GM18868 (cell line): ENCODE data around the gene PANX1.

Experiments
- ATAC-seq: cut with Tn5 transposase; IDR thresholded peaks from one replicate; pipeline ENCODE4 v1.9.1; 2021; ENCODE audit warnings: mild to moderate bottlenecking, moderate library complexity; ENCODE audit not compliant: unreplicated experiment

The PANX1 gene

DNA sequence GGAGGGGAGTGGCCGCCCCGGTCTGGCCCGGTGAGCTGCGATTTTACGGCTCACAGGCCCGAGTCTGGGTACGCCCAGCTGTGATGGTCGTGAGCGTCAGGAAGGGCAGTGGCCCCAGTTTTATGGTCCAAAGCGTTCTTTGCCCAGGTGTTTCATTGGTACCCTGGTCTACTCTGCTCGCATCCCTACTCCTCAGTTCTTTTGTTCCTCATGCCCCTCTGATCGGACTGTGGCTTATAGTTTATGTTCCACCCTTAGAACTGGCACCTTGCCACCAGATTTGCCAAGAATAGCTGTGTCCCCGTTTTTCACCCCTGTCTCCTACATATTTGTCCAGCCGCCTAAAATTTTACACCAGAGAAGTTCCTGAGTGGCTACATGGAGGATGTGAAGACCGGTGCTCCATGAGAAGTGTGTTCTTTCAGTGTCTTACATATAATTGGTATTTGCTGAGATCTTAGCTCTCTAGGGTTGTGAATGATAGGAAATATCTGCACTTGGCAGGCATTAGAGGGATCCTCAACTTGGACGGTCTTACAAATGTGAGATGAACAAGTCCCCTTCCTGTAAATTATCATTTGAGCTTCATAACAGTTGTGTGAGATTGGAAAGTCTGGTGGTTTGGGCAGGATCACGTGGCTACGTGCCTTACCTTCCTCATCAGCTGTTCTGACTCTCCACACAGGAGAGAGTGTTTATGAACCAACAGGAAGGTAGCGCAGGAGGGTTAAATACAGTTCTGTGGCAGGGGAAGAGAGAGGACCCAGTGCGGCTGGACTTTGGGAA is 1.1 kb downstream of the PANX1 start:
- ATAC-seq: no peak

DNA sequence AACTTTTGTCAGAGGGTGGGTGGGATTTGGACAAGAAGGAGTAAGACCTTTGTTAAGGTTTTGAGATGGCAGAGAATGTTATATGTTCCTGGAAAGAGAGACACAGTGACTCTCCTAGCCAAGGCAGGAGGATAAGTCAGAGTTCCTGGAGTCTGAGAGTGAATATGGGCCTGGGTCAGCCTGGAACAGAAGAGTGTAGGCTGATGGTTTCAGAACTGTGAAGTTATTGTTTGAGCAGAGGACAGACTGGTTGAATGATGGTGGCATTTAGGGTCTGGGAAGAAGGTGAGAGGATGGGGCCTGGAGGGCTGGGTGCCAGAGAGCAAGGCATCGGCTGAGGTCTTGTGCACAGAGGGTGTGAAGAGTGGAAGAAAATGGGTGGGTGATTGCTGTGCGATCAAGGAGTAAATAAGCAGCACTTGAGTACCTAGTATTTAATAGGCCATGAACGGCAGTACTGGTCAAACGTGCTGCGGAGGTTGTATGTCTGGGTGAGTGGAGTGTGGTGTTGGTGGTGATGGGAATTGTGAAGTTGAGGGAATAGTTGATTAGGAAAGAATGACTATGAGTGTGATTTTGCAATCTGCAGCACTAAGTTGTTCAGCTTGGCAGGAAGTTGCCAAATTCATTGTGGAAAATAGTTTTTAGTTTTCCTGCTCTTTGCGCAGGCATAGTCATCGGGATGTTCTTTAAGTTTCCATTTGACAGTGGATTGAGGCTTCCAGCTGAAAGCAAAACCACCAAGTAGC is 1.8 kb downstream of the PANX1 start:
- ATAC-seq: no peak

DNA sequence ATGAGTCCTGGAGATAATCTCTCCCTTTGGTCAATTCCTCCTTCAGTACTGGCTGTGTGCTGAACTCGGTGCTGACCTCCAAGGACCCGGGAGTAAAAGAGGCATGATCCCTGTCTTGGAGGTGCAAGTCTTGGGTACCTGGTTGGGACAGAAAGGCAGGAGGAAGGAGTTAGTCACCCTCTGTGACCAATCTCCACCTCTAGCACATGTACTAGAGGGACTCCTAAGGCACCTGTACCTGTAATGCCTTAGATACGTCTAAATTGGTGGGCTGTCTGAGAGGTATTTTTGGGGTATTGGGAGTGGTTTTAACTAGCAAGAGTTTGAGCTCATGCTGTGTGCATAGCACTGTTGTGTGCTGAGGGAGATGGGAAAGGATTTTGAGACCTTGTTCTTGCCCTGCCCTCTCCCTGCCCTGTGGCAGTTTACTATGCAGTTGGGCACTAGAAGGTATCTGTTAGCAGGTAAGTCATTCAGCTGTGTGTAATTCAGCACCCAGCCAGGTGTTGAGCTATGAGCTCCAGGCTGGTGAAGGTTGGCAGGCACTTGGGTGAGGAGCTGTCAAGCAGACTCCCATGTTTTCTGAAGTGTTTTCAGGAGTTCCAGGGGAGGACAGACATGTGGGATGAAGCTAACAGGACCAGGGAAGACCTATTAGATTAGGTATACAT is 2.5 kb downstream of the PANX1 start:
- ATAC-seq: no peak

DNA sequence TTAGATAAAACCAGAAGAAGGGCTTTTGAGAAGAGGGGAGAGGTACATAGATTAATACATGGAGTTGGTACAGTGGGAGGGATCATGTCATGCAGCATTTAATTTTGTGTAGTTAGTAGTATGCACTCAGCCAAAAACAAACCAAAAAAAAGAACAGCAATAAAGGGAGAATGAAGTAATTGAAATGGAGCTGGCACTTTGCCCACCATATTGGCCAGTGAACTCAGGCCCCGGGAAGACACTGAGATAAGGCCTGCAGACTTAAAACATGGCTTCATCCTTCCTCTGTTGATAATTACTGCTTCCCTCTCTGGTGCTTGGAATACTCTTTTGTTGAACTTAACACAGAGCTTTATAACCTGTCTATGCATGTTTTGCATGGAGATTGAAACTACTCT is 3.1 kb downstream of the PANX1 start:
- ATAC-seq: no peak

DNA sequence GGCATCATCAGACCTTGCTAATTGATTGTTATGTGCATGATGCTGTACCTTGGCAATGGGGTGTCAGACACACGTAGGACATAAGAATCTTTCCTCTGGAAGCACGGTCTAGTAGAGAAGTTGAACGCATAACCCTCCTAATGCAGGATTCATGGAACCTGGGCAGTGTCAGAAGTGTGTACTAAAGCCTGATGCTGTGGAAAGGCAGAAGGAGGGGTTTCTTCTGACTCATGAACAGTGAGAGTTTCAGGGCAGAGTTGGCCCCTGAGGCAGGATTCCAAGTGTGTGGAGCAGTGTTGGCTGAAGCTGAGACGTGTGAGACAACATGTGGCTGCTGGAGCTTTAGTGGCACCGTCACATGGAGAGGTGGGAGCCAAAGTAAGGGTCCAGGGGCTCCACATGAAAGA is 3.5 kb downstream of the PANX1 start:
- no peak for ATAC-seq

DNA sequence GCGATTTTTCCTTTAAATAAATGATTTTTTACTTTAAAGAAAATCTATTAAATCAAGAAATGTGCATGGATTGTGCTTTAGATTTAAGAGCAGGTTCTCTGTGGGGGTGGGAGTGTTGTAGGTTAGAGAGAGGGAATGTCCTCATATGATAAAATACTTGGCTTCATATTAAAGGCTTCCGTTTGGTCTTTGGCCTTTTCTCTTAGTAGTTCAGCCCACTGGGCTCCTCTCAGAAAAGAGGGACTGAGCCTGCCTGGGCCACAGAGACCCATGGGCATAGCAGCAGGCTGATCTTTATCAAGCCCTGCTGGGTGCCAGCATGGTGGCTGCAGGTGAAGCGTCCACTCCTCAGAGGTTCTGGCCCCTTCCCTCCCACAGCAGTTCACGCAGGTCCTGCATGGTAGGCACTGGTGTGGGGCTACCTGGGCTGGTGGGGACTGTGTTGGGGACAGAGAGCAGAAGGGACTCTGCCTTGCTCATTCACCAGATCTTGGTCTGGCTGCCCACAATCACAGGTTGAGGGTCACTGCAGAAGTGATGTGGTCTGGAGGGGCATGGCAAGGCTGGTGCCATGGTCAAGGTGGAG is 4.3 kb downstream of the PANX1 start:
- ATAC-seq: no peak

DNA sequence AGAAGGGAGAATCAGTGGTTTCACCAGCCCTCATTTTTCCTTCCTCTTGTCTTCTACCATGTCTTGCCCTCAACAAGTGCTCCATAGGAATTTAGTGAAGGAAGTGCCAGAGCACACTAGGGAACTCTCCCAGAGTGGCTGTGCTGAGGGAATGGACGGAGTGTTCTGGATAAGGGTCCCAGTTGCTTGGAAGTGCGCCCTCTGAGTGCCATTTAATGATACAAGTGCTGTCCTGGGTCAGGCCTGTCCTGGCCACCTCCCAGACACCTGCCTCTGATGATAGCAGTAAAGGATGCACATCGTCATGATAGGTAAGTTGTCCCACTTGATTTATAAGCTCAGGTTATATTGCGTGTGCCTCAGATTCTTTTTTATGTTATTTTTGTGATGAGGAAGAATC is 5.1 kb downstream of the PANX1 start:
- no peak for ATAC-seq

DNA sequence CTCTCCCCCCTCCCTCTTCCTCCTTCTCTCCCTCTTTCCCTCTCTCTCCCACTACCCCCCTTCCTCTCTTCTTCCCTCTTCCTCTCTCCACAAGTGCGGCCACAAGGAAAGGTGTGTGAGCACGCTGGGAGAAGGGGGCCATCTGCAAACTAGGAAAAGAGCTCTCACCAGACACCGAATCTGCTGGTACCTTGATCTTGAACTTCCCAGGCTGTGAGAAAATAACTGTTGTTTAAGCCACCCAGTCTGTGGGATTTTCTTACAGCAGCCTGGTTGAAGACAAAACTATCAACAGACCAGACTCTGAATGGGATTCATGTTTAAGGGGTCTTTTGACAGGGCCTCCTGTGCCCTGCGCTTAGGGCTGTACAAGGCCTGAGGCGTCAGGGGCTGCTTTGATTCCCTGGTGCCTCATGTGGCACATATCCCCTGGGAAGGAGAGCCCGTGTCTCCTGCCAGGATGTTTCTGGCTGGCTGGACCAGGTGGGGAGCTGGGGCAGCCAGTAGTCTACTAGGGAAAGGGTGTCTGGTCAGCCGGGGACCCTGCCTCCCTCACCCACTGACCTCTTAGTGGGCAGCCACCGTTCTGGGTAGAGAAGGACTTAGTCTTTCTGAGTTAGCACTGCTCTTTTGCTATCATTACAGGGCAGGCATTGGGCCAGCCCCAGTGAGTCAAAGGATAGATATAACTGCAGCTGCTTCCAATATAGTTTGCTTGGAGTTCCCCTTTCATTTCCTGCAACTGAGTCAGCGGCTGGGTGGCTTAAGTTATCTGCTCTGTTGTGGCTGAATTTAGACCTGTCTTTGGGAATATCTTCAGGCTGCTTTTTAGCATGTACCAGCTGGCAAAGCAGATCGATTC is 6.2 kb downstream of the PANX1 start:
- ATAC-seq: peak; percentile 80

DNA sequence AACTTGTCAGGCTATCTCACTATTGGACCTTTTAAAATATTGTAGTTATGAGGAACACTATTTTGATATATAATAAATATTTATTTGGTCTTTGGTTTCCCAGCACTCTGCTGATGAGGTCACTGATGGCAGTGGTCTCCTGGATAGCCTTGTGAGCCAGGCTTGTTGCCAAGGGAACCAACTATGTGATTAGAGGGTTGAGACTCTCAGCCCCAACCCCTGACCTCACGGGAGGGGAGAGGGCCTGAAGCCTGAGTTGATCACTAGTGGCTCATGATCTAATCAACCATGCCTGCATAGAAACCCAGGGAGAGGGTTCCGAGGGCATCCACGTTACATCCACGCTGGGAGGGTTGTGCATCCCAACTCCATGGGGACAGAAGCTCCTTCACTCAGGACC is 10.8 kb downstream of the PANX1 start:
- ATAC-seq: no peak

DNA sequence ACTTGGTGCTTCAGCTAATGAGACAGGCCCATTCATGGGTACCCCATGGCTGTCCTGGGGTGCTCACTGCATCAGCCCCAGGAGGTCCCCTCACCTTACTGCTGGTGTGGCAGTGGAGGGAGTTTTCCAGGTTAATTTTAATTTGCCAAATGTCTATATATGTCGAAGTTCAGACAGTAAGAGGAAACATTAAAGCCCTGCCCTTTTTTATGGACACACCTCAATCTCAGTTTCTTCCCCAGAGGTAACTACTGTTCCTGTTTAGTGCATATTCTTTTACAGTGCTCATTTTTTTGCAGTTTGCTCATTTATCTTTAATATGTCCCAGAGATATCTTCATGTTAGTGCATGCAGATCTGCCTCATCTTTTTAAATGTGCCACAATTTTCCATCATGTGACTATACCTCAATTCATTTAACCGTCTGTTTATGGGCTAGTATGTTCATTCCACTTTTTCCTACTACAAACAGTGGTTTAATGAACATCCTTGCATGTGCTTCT is 11.6 kb downstream of the PANX1 start:
- no peak for ATAC-seq

DNA sequence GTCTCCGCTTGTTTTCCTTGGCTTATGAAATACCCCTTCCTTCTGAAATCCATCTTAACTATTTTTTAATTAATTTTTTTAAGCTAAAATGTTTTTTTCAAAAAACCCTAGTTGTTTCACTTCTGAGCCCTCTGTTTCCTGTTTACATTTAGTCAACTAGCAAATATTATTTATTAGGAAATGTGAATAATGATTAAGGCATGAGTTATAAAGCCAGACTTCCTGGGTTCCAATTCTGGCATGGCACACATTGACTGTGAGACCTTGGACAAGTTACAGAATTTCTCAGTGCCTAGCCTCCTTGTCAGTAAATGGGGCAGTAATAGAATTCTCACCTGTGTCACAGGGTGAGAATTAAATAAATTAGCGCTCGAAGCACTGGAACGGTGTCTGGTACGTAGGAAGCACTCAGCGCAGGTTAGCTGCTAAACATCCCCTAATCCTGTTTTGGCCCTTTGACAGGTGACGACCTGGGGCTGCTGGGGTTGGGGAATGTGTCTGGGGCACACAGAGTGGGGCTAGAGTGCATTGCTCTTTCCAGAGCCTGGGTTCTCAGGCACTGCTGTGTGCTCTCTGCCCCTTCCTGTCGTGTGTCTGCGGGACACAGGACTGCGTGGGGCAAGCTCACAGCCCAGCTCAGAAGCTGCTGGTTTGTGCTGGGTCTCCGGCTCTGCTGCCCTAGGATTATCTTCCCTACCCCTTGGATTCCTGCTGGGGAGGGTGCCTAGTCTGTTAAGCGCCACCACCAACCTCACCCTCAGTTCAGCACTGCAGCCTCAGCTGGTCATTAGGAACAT is 13.1 kb downstream of the PANX1 start:
- no peak for ATAC-seq

DNA sequence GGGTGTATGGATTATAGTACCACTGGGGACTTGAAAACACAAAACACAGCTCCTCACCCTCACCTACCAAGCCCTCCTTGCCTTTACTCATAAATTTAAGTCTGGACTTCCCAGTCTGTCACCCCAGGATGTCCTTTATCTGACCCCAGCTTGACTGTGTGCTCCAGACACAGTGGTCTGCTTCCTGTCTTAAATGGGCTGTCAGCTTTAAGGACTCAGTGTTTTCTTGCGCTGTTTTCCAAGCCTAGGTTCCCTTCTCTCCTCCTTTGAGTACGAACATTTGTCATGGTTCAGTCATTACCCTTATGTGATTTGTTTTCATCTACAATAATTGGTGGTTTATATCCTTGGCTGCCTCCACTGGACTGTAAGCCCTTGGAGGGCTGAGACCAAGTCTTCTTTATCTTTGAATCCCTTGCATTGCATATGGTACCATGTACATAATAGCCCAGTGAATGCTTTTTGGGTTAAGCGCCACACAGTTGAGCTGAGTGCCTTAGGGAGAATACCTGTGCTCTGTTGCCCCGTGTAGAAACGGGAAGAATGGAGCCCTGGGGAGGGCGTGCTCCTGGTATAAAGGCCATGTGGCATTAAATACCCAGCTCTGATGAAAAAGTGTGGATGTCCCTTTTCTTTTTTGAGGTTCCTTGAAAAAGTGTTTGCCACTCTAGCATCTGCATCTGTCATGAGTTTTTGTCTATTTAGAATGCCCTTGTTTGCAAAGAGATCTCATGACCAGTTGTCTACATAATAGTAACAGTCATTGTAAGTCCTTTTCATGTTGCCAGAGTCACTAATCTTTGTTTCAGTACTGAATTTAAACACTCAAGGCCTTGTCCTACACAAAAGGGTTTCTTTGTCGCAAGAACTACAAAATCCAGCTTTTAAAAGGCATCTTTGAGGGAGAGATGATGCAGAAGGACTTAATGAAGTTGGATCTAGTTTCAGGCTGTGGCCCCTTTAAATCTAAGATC is 14.0 kb downstream of the PANX1 start:
- peak; percentile 55 for ATAC-seq

DNA sequence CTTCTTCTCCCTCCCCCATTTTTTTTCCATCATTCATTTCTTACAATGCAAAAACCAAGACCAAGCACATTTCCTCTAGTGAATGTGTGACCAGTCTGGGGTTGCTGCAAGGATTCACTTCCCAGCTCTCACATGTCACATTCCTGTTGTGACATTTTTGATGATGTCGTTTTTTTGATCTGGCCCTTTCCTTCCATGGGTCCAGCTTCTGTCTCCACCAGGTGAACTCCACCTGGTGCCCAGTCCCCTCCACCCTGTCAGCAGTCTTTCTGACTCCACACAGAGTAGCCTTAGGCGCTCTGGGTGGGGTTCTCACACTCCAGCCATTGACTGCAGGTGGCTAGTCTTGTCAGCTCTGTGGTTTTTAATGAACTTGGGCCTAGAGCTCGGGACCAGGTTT is 15.6 kb downstream of the PANX1 start:
- no peak for ATAC-seq

DNA sequence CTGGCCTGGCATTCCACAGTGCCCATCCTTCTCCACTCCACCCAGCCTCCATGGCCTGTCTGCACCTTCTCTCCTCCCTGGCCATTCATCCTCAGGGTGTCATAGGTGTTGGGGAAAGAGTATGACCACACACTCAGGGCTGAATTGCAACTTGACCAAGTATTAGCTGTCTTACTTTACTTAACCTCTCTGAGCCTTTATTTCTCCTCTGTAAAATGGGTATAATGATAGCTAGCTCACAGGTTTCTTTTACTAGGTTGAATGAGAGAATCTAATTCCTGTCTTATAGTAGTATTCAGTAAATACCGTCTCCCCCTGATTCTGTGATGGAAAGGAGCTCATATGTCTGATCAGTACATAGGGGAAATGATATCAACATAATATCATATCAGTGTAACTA is 16.0 kb downstream of the PANX1 start:
- ATAC-seq: no peak

DNA sequence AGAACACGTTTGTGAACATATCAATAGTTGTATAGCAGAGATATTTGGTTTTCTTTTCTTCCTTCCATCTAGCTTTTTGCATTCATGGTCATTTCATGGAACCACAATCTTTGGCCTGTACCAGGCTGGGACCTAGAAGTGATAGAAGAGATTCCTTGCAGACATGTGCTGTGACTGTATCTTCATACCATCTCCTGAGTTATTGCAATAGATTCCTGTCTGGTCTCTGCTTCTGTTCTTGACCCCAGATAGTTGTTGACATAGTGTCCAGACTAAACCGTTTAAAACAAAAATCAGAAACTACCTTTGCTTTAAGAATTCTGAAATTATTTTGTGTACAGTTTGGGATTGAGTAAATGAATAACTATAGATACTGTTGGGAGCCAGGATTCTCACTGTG is 16.8 kb downstream of the PANX1 start:
- ATAC-seq: no peak

DNA sequence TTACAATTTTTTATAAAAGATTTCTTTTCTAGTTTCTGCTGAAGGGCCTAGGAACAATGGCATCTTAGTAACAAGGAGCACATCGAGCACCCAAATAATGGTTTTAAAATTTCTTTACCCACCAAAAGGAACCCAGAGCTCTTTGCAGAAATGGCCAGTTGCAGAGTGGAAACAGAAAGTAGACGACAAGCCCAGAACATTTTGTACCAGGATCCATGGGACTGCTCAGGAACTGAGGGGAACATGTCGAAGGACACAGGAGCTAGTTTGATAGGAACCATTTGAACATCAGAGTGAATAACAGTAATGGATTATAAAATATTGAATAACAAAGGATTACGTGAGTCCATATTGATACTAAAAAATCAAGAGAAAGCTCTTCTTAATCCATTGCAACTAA is 17.3 kb downstream of the PANX1 start:
- ATAC-seq: no peak

DNA sequence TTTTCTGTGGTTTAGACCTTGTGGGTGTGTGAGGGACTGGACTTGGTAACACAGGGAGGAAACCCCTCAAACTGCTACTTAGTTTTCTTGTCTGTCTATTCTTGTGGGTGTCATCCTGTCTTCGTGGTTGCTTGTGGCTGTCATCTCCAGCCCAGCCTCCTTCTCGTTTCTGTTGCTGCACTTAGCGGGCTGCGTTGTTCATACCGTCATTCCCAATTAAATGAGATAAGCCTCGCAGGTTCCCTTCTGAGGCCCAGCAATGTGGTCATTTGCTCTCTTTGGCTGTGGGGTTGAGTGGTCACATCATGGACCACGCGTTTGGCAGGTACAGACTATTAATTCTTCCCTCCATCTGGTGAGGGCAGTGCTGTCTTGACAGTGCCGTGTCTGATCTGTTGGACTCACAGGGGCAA is 18.8 kb downstream of the PANX1 start:
- no peak for ATAC-seq

DNA sequence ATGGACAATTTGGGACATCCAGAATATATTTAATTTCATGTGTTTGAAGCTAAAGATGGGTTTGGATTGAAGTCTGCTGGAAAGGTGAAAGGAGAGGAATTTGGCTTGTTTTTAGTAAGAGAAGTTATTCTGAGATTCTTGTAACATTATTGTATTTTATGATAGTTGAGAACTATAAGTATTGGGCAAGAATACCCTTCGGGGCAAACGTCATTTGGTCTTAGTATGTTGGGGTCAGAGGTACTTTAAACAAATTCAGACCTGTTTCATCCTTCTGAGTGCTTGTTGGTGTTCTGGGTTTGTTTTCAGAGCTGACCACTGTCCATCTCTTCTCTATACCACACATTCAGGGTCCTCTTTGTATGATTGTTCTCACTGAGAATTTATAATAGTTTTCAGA is 19.5 kb downstream of the PANX1 start:
- no peak for ATAC-seq
